Keratinocyte (primary cell): Measurements from ENCODE around the gene TRAPPC14. TPM values are rescaled to one million over a fixed set of nuclear protein-coding genes. Genes with fewer than 3 reads are reported as not detected.

Experiments
- DNase-seq: peaks from one replicate; pipeline ENCODE4 v3.0.0-alpha.2; 2011; ENCODE audit warnings: low read depth, missing footprints, low spot score
- FAIRE-seq: peaks from 2 replicates; lab custom pipeline; 2011; peaks lifted over from hg19 to GRCh38; lab: Jason Lieb, UNC
- H2AFZ ChIP-seq: 2 replicates; pipeline ENCODE4 v1.6.0; 2012; ENCODE audit warnings: low read length, control low read depth, inconsistent platforms; ENCODE audit not compliant: control insufficient read depth
- H3K27ac ChIP-seq: 2 replicates; pipeline ENCODE4 v1.5.1; 2011; ENCODE audit warnings: low read length; ENCODE audit not compliant: control insufficient read depth, insufficient read depth
- H3K27me3 ChIP-seq: 3 replicates; pipeline ENCODE4 v1.6.0; 2011; ENCODE audit warnings: low read length; ENCODE audit not compliant: control insufficient read depth, insufficient read depth; ENCODE audit errors: extremely low read depth
- H3K36me3 ChIP-seq, 2 experiments: 2 replicates in 1 of 2; 3 replicates in 1 of 2; pipeline ENCODE4 v1.5.1; 2011; ENCODE audit warnings: low read length in 2 of 2, mild to moderate bottlenecking in 1 of 2; ENCODE audit not compliant: control insufficient read depth in 2 of 2, insufficient read depth in 2 of 2; ENCODE audit errors: extremely low read depth in 1 of 2
- H3K4me1 ChIP-seq: 3 replicates; pipeline ENCODE4 v1.5.1; 2011; ENCODE audit warnings: low read length; ENCODE audit not compliant: control insufficient read depth, insufficient read depth; ENCODE audit errors: extremely low read depth
- H3K4me2 ChIP-seq: 3 replicates; pipeline ENCODE4 v1.6.0; 2011; ENCODE audit warnings: low read depth, low read length; ENCODE audit not compliant: control insufficient read depth, insufficient read depth; ENCODE audit errors: extremely low read depth
- H3K4me3 ChIP-seq, 3 experiments: fragments of 200-600 bp in 1 of 3; sonication (generic) in 1 of 3; 2 replicates in 2 of 3; 3 replicates in 1 of 3; pipeline ENCODE4 v1.5.1; 2011 to 2016; ENCODE audit warnings: low read length in 3 of 3, mild to moderate bottlenecking in 3 of 3, control low read depth in 2 of 3, inconsistent platforms in 1 of 3, low read depth in 1 of 3, mixed read lengths in 1 of 3, mixed run types in 1 of 3, moderate library complexity in 1 of 3; ENCODE audit not compliant: control insufficient read depth in 2 of 3, insufficient read depth in 2 of 3; ENCODE audit errors: extremely low read depth in 1 of 3
- H3K79me2 ChIP-seq: 2 replicates; pipeline ENCODE4 v1.6.0; 2012; ENCODE audit warnings: low read length; ENCODE audit not compliant: control insufficient read depth, insufficient read depth
- H3K9ac ChIP-seq: 3 replicates; pipeline ENCODE4 v1.6.0; 2011; ENCODE audit warnings: low read length; ENCODE audit not compliant: control insufficient read depth, insufficient read depth; ENCODE audit errors: extremely low read depth
- H3K9me1 ChIP-seq: 3 replicates; pipeline ENCODE4 v1.6.0; 2011; ENCODE audit warnings: low read length; ENCODE audit not compliant: control insufficient read depth, insufficient read depth; ENCODE audit errors: extremely low read depth
- H3K9me3 ChIP-seq: 2 replicates; pipeline ENCODE4 v1.5.1; 2012; ENCODE audit warnings: low read depth, low read length; ENCODE audit not compliant: control insufficient read depth
- H4K20me1 ChIP-seq: 3 replicates; pipeline ENCODE4 v1.6.0; 2011; ENCODE audit warnings: low read length; ENCODE audit not compliant: control insufficient read depth, insufficient read depth; ENCODE audit errors: extremely low read depth
- CTCF ChIP-seq, 3 experiments: IDR thresholded peaks in 1 of 3; conservative IDR thresholded peaks in 1 of 3; optimal IDR thresholded peaks in 1 of 3; 2 replicates in 2 of 3; 3 replicates in 1 of 3; pipeline versions ENCODE3 to v1.5.1; 2011; ENCODE audit warnings: low read length in 3 of 3, mild to moderate bottlenecking in 3 of 3, moderate library complexity in 2 of 3, control low read depth in 1 of 3, inconsistent platforms in 1 of 3; ENCODE audit not compliant: insufficient read depth in 2 of 3; ENCODE audit errors: extremely low read depth in 1 of 3
- EZH2 ChIP-seq: IDR thresholded peaks from one replicate; pipeline ENCODE4 v1.6.1; 2012; ENCODE audit warnings: inconsistent platforms, mild to moderate bottlenecking, low read length, moderate library complexity
- dilution Hi-C: fragments of 300-500 bp; cut with MboI; formaldehyde crosslinking; loops from one replicate; pipeline ENCODE4 v1.7.0; 2020; ENCODE audit warnings: low sequenced_read_pairs; ENCODE audit not compliant: extremely low pct_ligation_motif_present
- polyA plus RNA-seq, 5 experiments: library from polyadenylated mRNA; depleted of rRNA in 3 of 5; stranded (reverse) in 3 of 5; stranded (forward) in 1 of 5; unstranded in 1 of 5; fragments of >200 nt; gene quantifications; 1 replicate in 1 of 5; 2 replicates in 3 of 5; 3 replicates in 1 of 5; pipeline versions ENCODE4 v1.2.1 to v1.2.3, GENCODE V29; 2011 to 2012; ENCODE audit warnings: missing spikeins in 2 of 5, low read depth in 1 of 5, low replicate concordance in 1 of 5

Gene TRAPPC14
- polyA plus RNA-seq, 1 donor (not counting 4 experiments of a cell fraction or from before 2014, with no cell fraction given), result 4.7 TPM

DNA sequence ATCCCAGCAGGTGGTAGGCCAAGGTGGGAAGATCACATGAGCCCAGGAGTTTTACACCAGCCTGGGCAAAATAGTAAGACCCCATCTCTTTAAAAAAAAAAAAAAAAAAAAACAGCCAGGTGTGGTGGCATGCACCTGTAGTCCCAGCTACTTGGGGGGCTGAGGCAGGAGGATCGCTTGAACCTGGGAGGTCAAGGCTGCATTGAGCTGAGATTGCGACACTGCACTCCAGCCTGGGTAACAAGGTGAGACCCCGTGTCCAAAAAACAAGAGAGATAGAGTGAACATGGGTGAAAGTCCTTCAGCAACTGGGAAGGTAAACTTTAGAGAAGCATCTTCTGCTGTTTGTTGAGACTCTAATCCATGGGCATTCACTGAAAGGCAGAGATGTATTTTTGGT lies 16.1 kb downstream of the TRAPPC14 start:
- Histone ChIP-seq H3K9me1 (no peaks in the 10 kb centered on the region), H3K9ac (no peak overlapping the region), H3K27ac (no peak overlapping the region), H3K4me3 (no peak overlapping the region), H3K4me1 (peaks cover 4% of the 10 kb centered on the region), H3K27me3 (no peaks in the 10 kb centered on the region), H3K4me2 (no peak overlapping the region), H3K9me3 (no peaks in the 10 kb centered on the region), H2AFZ (no peak overlapping the region), H3K79me2 (no peaks in the 10 kb centered on the region), H3K36me3 (no peaks in the 10 kb centered on the region), H4K20me1 (no peaks in the 10 kb centered on the region)
- FAIRE-seq (no peak), DNase-seq (no peak)
- dilution Hi-C loops, result no loop called here
- TF ChIP-seq EZH2, result no peak
- TF ChIP-seq CTCF (optimal IDR thresholded peaks at IDR 0.05 in 1 of 3, IDR thresholded peaks at IDR 0.05 in 1 of 3, conservative IDR thresholded peaks at IDR 0.05 in 1 of 3; ENCODE audit: extremely low read depth in 1 of 3, insufficient read depth in 2 of 3, low read length in 3 of 3), result no peak

- Histone ChIP-seq H3K4me2 (no peak overlapping the region), H2AFZ (no peak overlapping the region), H3K9ac (no peak overlapping the region), H3K36me3 (no peaks in the 10 kb centered on the region), H4K20me1 (no peaks in the 10 kb centered on the region), H3K27ac (no peak overlapping the region), H3K27me3 (no peaks in the 10 kb centered on the region), H3K9me1 (no peaks in the 10 kb centered on the region), H3K79me2 (no peaks in the 10 kb centered on the region), H3K4me3 (no peak overlapping the region), H3K4me1 (peaks cover 4% of the 10 kb centered on the region), H3K9me3 (no peaks in the 10 kb centered on the region)
- no peak for DNase-seq
- dilution Hi-C loops, result no loop called here
- FAIRE-seq, result no peak
- TF ChIP-seq CTCF (optimal IDR thresholded peaks at IDR 0.05 in 1 of 3, IDR thresholded peaks at IDR 0.05 in 1 of 3, conservative IDR thresholded peaks at IDR 0.05 in 1 of 3; ENCODE audit: extremely low read depth in 1 of 3, insufficient read depth in 2 of 3, low read length in 3 of 3), result no peak
- TF ChIP-seq EZH2, result no peak
These were observed 17.0 kb downstream of the TRAPPC14 start for GRCh38 chr7:100141555-100141949.
